Endothelial cell of umbilical vein (primary cell): Measurements from ENCODE around the gene PARD3B. TPM values are rescaled to one million over a fixed set of nuclear protein-coding genes. Genes with fewer than 3 reads are reported as not detected.

Source experiments
- BruUV-seq: library from RNA; stranded (reverse); fragments of 400-500 nt; replicated peaks from 2 replicates; lab custom pipeline; 2021; lab: Mats Ljungman, UMichigan
- CTCF ChIA-PET: fragments of 300-600, 350-600 bp; sonication (Branson Sonifier 250); formaldehyde crosslinking; loops from one replicate; lab custom pipeline; 2021; ENCODE audit warnings: antibody characterized with exemption, inconsistent platforms; lab: Charles Lee
- POLR2A ChIA-PET: fragments of 300-600, 350-600 bp; sonication (Branson Sonifier 250); formaldehyde crosslinking; loops from one replicate; lab custom pipeline; 2021; ENCODE audit warnings: antibody characterized with exemption, inconsistent platforms; lab: Charles Lee
- DNase-seq: peaks from one replicate; pipeline ENCODE4 v3.0.0-alpha.2; 2011; ENCODE audit warnings: low read depth, low spot score
- FAIRE-seq: peaks from 2 replicates; lab custom pipeline; 2011; peaks lifted over from hg19 to GRCh38; lab: Jason Lieb, UNC
- H2AFZ ChIP-seq: 2 replicates; pipeline ENCODE4 v1.6.0; 2012; ENCODE audit warnings: low read depth, low read length, control low read depth, inconsistent platforms
- H3K27ac ChIP-seq: 2 replicates; pipeline ENCODE4 v1.5.1; 2011; ENCODE audit warnings: low read depth, mild to moderate bottlenecking, control low read depth, low read length, moderate library complexity; ENCODE audit not compliant: insufficient read depth
- H3K27me3 ChIP-seq, 2 experiments: 2 replicates each; pipeline versions ENCODE4 v1.6.0 to v1.6.1; 2011; ENCODE audit warnings: low read length in 2 of 2, mixed read lengths in 1 of 2; ENCODE audit not compliant: control insufficient read depth in 2 of 2, insufficient read depth in 2 of 2
- H3K36me3 ChIP-seq, 2 experiments: 2 replicates in 1 of 2; 3 replicates in 1 of 2; pipeline ENCODE4 v1.5.1; 2011; ENCODE audit warnings: low read length in 2 of 2, mild to moderate bottlenecking in 1 of 2, moderate library complexity in 1 of 2; ENCODE audit not compliant: control insufficient read depth in 2 of 2, insufficient read depth in 2 of 2; ENCODE audit errors: extremely low read depth in 1 of 2
- H3K4me1 ChIP-seq: 3 replicates; pipeline ENCODE4 v1.5.1; 2011; ENCODE audit warnings: mild to moderate bottlenecking, low read length; ENCODE audit not compliant: control insufficient read depth, insufficient read depth; ENCODE audit errors: extremely low read depth
- H3K4me2 ChIP-seq: 2 replicates; pipeline ENCODE4 v1.6.1; 2011; ENCODE audit warnings: low read length, control low read depth, mixed read lengths; ENCODE audit not compliant: insufficient read depth
- H3K4me3 ChIP-seq, 3 experiments: fragments of 200-600 bp in 1 of 3; sonication (generic), shearing (Covaris generic) in 1 of 3; replicated peaks in 1 of 3; 2 replicates each; pipeline ENCODE4 v1.5.1; 2011 to 2016; ENCODE audit warnings: control low read depth in 3 of 3, low read length in 3 of 3, mild to moderate bottlenecking in 2 of 3, inconsistent platforms in 1 of 3, low read depth in 1 of 3, moderate library complexity in 1 of 3; ENCODE audit not compliant: insufficient read depth in 1 of 3
- H3K79me2 ChIP-seq: 2 replicates; pipeline ENCODE4 v1.6.0; 2012; ENCODE audit warnings: low read length, inconsistent platforms; ENCODE audit not compliant: control insufficient read depth, insufficient read depth
- H3K9ac ChIP-seq: replicated peaks from 2 replicates; pipeline ENCODE3; 2011; ENCODE audit warnings: low read length, control low read depth; ENCODE audit not compliant: insufficient read depth; ENCODE audit errors: extremely low read depth
- H3K9me1 ChIP-seq: replicated peaks from 3 replicates; pipeline ENCODE4 v1.6.0; 2011; ENCODE audit warnings: mild to moderate bottlenecking, low read length; ENCODE audit not compliant: control insufficient read depth, insufficient read depth; ENCODE audit errors: extremely low read depth
- H3K9me3 ChIP-seq: replicated peaks from 2 replicates; pipeline ENCODE4 v1.5.1; 2012; ENCODE audit warnings: low read length, inconsistent platforms; ENCODE audit not compliant: control insufficient read depth, insufficient read depth
- H4K20me1 ChIP-seq: replicated peaks from 2 replicates; pipeline ENCODE3; 2011; ENCODE audit warnings: mild to moderate bottlenecking, low read length; ENCODE audit not compliant: control insufficient read depth, insufficient read depth; ENCODE audit errors: extremely low read depth
- CTCF ChIP-seq, 2 donors: IDR thresholded peaks; 1 replicate in 1 of 2; 2 replicates in 1 of 2; pipeline ENCODE4 v1.5.1; 2011; ENCODE audit warnings: low read length in 2 of 2, mild to moderate bottlenecking in 2 of 2, moderate library complexity in 2 of 2, control low read depth in 1 of 2, inconsistent platforms in 1 of 2, low read depth in 1 of 2; ENCODE audit not compliant: insufficient read depth in 1 of 2; ENCODE audit errors: extremely low read depth in 1 of 2
- EZH2 ChIP-seq: IDR thresholded peaks from 2 replicates; pipeline ENCODE4 v1.6.1; 2012; ENCODE audit warnings: borderline replicate concordance, low read depth, mild to moderate bottlenecking, moderate library complexity, low read length, inconsistent platforms; ENCODE audit not compliant: severe bottlenecking
- FOS ChIP-seq: IDR thresholded peaks from 2 replicates; pipeline ENCODE4 v1.6.1; 2011; ENCODE audit warnings: mild to moderate bottlenecking, low read length, moderate library complexity, borderline replicate concordance; ENCODE audit not compliant: insufficient read depth
- GATA2 ChIP-seq: IDR thresholded peaks from 2 replicates; pipeline ENCODE4 v1.7.0; 2011; ENCODE audit warnings: low read depth, mild to moderate bottlenecking, moderate library complexity, mixed read lengths, low read length; ENCODE audit not compliant: insufficient read length, insufficient read depth
- JUN ChIP-seq: IDR thresholded peaks from 2 replicates; pipeline ENCODE4 v1.6.1; 2011; ENCODE audit warnings: borderline replicate concordance, low read depth; ENCODE audit not compliant: insufficient read length, insufficient read depth
- MAX ChIP-seq: IDR thresholded peaks from 2 replicates; pipeline ENCODE4 v1.6.1; 2011; ENCODE audit not compliant: insufficient read depth, insufficient read length
- MYC ChIP-seq: IDR thresholded peaks from one replicate; pipeline ENCODE4 v1.6.1; 2011; ENCODE audit warnings: mild to moderate bottlenecking, low read depth, low read length
- POLR2A ChIP-seq: IDR thresholded peaks from 2 replicates; pipeline ENCODE4 v1.6.1; 2012; ENCODE audit warnings: low read depth, mild to moderate bottlenecking, control low read depth, low read length
- POLR2AphosphoS5 ChIP-seq: IDR thresholded peaks from 2 replicates; pipeline ENCODE4 v1.6.1; 2012; ENCODE audit warnings: low read depth, mild to moderate bottlenecking, control low read depth, low read length, moderate library complexity; ENCODE audit not compliant: insufficient read depth
- dilution Hi-C: fragments of 300-500 bp; cut with MboI; formaldehyde crosslinking; loops from one replicate; pipeline ENCODE4 v1.15.0; 2019; ENCODE audit warnings: low sequenced_read_pairs; ENCODE audit not compliant: extremely low pct_ligation_motif_present
- intact Hi-C: fragments of 100-400 bp; cut with micrococcal nuclease; formaldehyde crosslinking; loops from one replicate; pipeline ENCODE4 v1.10.0; 2022
- polyA plus RNA-seq, 4 experiments: library from polyadenylated mRNA; depleted of rRNA in 3 of 4; stranded (reverse) in 3 of 4; unstranded in 1 of 4; fragments of >200 nt; gene quantifications; 2 replicates each; pipeline versions ENCODE4 v1.2.1 to v1.2.3, GENCODE V29; 2011 to 2012; ENCODE audit warnings: missing spikeins in 1 of 4
- total RNA-seq: library from RNA; stranded (reverse); gene quantifications from 2 replicates; pipeline ENCODE4 v1.2.3, GENCODE V29; 2021

Gene PARD3B
- total and polyA plus RNA-seq, 2 donors (not counting 3 experiments of a cell fraction or from before 2014, with no cell fraction given): 2.2 to 30.9 TPM

- ChIA-PET POLR2A (no interaction called here), CTCF (no interaction called here)
- no peak overlapping the region for H3K4me3 ChIP-seq
- intact Hi-C loops (no loop called here), dilution Hi-C loops (no loop called here)
- no peaks in the 10 kb centered on the region for H3K9me3 ChIP-seq
- no TSS peak for BruUV-seq
- H3K79me2 ChIP-seq: no peaks in the 10 kb centered on the region
- no peaks in the 10 kb centered on the region for H4K20me1 ChIP-seq
- no peak for TF ChIP-seq CTCF (IDR thresholded peaks at IDR 0.05; ENCODE audit: extremely low read depth in 1 of 2, insufficient read depth in 1 of 2, low read depth in 1 of 2, low read length in 2 of 2)
- TF ChIP-seq FOS: no peak
- no peak for TF ChIP-seq EZH2
- TF ChIP-seq POLR2A: no peak
- TF ChIP-seq MAX: no peak
- no peak for TF ChIP-seq JUN
- no peak for TF ChIP-seq MYC
- no peak for TF ChIP-seq POLR2AphosphoS5
- TF ChIP-seq GATA2: no peak
- peaks cover 4% of the 10 kb centered on the region for H3K4me1 ChIP-seq
- no peak overlapping the region for H3K9ac ChIP-seq
- DNase-seq (no peak), FAIRE-seq (no peak)
- no peak overlapping the region for H3K27ac ChIP-seq
- H3K36me3 ChIP-seq: no peaks in the 10 kb centered on the region
- H3K4me2 ChIP-seq: no peak overlapping the region
- no peaks in the 10 kb centered on the region for H3K9me1 ChIP-seq
- H2AFZ ChIP-seq: no peak overlapping the region
- H3K27me3 ChIP-seq: no peaks in the 10 kb centered on the region
These were observed 926.5 kb downstream of the PARD3B start for GRCh38 chr2:205471776-205472175.
